GM12801 (cell line): ENCODE data around the gene CD99L2.

Experiments used
- TF ChIP-seq, protein P1 (sequence below): IDR thresholded peaks from one replicate; pipeline ENCODE4 v1.5.1; 2011; ENCODE audit warnings: control low read depth; ENCODE audit not compliant: insufficient read length; ENCODE audit errors: extremely low read depth

CD99L2 gene

DNA sequence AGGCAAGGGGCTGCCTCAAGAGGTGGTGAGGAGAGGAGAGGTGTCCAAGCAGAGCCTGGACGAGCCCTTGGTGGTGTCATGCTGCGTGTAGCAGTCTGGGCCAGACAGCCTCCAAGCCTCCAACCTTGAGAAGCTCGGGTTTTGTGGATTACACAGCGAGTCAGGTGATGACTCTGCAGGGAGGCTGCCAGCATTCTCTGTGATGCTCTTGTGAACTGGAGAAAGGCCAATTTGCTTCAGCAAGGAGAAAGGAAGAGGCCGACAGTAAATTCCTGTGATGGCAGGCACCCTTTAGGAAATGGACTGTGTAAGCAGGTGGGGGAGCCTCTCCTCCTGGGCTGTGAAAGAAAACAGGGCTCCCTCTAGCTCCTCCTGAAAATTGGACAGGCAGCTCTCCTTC, 36.0 kb upstream of the CD99L2 start:
- TF ChIP-seq, protein P1, sequence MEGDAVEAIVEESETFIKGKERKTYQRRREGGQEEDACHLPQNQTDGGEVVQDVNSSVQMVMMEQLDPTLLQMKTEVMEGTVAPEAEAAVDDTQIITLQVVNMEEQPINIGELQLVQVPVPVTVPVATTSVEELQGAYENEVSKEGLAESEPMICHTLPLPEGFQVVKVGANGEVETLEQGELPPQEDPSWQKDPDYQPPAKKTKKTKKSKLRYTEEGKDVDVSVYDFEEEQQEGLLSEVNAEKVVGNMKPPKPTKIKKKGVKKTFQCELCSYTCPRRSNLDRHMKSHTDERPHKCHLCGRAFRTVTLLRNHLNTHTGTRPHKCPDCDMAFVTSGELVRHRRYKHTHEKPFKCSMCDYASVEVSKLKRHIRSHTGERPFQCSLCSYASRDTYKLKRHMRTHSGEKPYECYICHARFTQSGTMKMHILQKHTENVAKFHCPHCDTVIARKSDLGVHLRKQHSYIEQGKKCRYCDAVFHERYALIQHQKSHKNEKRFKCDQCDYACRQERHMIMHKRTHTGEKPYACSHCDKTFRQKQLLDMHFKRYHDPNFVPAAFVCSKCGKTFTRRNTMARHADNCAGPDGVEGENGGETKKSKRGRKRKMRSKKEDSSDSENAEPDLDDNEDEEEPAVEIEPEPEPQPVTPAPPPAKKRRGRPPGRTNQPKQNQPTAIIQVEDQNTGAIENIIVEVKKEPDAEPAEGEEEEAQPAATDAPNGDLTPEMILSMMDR, result no peak

DNA sequence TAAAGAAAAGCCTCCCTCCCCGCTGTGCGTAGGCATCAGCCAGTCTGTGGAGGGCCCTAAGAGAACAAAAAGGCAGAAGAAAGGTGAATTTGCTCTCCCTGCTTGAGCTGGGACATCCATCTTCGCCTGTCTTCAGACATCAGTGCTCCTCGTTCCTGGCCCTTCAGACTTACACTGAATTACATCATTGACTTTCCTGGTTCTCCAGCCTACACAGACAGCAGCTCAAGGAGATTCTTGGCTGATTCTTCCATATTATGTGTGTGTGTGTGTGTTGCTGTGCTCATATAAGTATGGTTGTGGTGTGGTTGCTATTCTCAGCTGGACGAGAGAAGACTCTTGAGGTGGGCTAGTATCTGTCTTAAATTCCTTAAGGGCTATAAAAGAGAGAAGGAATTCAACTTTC, 35.5 kb upstream of the CD99L2 start:
- TF ChIP-seq, protein P1, result no peak

DNA sequence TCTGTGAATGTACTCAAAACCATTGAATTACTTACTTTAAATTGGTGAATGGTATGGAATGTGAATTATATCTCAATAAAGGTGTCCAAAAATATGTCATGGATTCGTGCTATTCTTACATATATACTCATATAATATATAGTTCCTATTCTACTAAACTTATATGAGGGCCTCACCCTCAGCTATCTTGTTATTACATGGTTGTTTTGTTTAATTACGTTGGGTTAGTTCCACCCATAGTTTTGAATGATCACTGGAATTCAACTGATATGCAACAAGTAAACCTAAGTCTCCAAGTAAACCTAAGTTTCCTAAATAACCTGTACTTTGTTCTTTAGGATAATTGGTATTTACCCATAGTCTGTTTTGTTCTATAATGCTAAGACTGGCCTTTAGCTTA, 30.6 kb upstream of the CD99L2 start:
- TF ChIP-seq, protein P1, result no peak

DNA sequence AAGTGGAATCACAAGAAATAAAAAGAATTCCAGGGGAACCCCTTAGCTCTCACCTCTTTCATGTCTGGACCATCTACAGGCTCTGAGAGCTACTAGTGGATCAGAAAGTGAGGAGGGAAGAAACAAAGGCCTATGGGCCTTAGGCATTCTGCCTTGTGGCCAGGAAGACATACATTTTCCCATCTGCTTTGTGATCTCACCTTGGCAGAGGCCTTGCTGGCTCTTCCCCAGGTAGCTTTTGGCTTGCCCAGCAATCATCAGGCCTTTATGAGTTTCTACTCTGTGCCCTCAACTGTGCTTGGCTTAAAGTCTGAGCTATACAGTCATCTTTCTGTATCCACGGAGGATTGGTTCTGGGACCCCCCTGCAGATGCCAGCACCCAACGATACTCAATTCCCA, 28.3 kb upstream of the CD99L2 start:
- TF ChIP-seq, protein P1, result no peak

- TF ChIP-seq, protein P1, result no peak
Measured at GRCh38 chrX:150926304-150926703, 27.8 kb upstream of the CD99L2 start.

- TF ChIP-seq, protein P1, result no peak
Measured at GRCh38 chrX:150919401-150919800, 20.9 kb upstream of the CD99L2 start.

DNA sequence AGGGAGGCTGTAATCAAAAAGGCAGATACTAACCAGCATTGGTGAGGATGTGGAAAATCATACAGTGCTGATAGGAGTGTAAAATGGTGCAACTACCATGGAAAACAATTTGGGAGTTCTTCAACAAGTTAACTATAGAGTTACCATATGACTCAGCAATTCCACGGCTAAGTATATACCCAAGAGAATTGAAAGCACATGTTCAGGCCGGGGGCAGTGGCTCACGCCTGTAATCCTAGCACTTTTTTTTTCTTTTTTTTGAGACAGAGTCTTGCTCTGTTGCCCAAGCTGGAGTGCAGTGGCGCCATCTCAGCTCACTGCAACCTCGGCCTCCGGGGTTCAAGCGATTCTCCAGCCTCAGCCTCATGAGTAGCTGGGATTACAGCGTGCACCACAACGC, 15.0 kb upstream of the CD99L2 start:
- TF ChIP-seq, protein P1, result no peak

DNA sequence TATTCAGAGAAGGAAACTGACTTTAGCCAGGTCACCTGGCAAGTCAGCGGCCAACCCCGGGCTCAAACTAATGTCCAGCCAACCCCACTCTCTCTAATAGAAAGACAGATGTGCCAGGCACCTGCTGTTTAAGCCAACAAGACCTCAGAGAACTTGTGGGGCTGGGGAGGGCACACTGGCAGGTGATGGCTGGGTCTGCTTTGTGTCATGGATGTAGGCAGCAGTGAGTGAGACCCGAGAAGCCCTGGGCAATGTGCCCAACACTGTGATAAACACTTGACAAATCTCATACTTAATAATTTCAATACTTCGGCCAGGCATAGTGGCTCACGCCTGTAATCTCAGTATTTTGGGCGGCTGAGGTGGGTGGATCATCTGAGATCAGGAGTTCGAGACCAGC, 9.0 kb upstream of the CD99L2 start:
- TF ChIP-seq, protein P1, result no peak
